Ramos (cell line): ENCODE data around the gene CHN2.

ENCODE experiments used
- in situ Hi-C: fragments of 300-500 bp; cut with MboI; formaldehyde crosslinking; loops from one replicate; pipeline ENCODE4 v1.14.3; 2022; ENCODE audit warnings: low sequenced_read_pairs; ENCODE audit not compliant: unreplicated experiment

Gene CHN2

GRCh38 chr7:29479301-29480200 lies 285.0 kb downstream of the CHN2 start:
- in situ Hi-C loops = no loop called here

- in situ Hi-C loops = no loop called here
Observed at GRCh38 chr7:29480451-29480850, 285.9 kb downstream of the CHN2 start.

GRCh38 chr7:29480934-29481651 lies 286.5 kb downstream of the CHN2 start:
- in situ Hi-C loops = no loop called here

GRCh38 chr7:29482056-29482455 lies 287.5 kb downstream of the CHN2 start:
- in situ Hi-C loops = no loop called here

- in situ Hi-C loops = no loop called here
Observed at GRCh38 chr7:29483219-29484104, 288.9 kb downstream of the CHN2 start.

- in situ Hi-C loops = no loop called here
Observed at GRCh38 chr7:29484280-29484679, 289.7 kb downstream of the CHN2 start.

- in situ Hi-C loops = no loop called here
Observed at GRCh38 chr7:29485339-29486190, 291.0 kb downstream of the CHN2 start.

GRCh38 chr7:29486191-29486700 lies 291.7 kb downstream of the CHN2 start:
- in situ Hi-C loops = no loop called here

GRCh38 chr7:29487424-29487823 lies 292.8 kb downstream of the CHN2 start:
- in situ Hi-C loops = no loop called here

- in situ Hi-C loops = no loop called here
Observed at GRCh38 chr7:29488203-29488970, 293.8 kb downstream of the CHN2 start.

- in situ Hi-C loops = no loop called here
Observed at GRCh38 chr7:29488977-29489376, 294.4 kb downstream of the CHN2 start.

GRCh38 chr7:29490094-29490607 lies 295.6 kb downstream of the CHN2 start:
- in situ Hi-C loops = no loop called here

- in situ Hi-C loops = no loop called here
Observed at GRCh38 chr7:29494350-29494749, 299.8 kb downstream of the CHN2 start.

- in situ Hi-C loops = no loop called here
Observed at GRCh38 chr7:29495653-29496052, 301.1 kb downstream of the CHN2 start.

- in situ Hi-C loops = no loop called here
Observed at GRCh38 chr7:29496355-29497020, 301.9 kb downstream of the CHN2 start.

- in situ Hi-C loops = no loop called here
Observed at GRCh38 chr7:29499932-29500331, 305.4 kb downstream of the CHN2 start.

- in situ Hi-C loops = no loop called here
Observed at GRCh38 chr7:29500719-29501118, 306.1 kb downstream of the CHN2 start.

- in situ Hi-C loops = no loop called here
Observed at GRCh38 chr7:29502133-29502532, 307.6 kb downstream of the CHN2 start.
